ENCODE results near the gene NPY.
"Not testable (repeated sequence)": the region's sequence is repeated elsewhere in the genome, so short reads cannot be mapped to it uniquely, and the experiment has no call there.

The NPY gene

DNA sequence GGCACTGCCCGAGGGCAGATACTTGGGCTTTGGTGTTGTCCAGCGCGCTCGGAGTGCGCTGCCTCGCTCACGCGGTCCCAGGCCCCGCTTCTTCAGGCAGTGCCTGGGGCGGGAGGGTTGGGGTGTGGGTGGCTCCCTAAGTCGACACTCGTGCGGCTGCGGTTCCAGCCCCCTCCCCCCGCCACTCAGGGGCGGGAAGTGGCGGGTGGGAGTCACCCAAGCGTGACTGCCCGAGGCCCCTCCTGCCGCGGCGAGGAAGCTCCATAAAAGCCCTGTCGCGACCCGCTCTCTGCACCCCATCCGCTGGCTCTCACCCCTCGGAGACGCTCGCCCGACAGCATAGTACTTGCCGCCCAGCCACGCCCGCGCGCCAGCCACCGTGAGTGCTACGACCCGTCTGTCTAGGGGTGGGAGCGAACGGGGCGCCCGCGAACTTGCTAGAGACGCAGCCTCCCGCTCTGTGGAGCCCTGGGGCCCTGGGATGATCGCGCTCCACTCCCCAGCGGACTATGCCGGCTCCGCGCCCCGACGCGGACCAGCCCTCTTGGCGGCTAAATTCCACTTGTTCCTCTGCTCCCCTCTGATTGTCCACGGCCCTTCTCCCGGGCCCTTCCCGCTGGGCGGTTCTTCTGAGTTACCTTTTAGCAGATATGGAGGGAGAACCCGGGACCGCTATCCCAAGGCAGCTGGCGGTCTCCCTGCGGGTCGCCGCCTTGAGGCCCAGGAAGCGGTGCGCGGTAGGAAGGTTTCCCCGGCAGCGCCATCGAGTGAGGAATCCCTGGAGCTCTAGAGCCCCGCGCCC lies at the start of gene NPY:
TSS of gene NPY (plus strand) at position 294 of the 802 bp plus-strand sequence. CDS start 1,051 bp downstream, outside the sequence.
- peak; percentile 67 for DNase-seq (ENCODE audit: low spot score)

DNA sequence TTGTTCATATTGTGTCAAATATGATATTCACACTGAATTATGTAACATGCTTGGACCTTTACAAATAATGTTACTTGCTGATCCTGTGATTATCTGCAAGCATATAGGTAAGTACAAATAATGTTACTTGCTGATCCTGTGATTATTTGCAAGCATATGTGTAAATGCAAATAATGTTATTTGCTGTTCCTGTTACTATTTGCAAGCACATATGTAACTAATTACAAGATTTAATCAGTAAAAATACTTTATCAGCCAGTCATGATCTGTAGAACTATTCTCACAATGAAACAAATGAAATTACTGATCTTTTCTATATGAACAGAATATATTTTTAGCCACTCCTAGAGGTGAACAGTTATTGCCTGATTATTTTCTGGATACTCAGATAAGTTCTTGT lies 44.7 kb upstream of the NPY start:
- no peak for DNase-seq (ENCODE audit: low spot score)

DNA sequence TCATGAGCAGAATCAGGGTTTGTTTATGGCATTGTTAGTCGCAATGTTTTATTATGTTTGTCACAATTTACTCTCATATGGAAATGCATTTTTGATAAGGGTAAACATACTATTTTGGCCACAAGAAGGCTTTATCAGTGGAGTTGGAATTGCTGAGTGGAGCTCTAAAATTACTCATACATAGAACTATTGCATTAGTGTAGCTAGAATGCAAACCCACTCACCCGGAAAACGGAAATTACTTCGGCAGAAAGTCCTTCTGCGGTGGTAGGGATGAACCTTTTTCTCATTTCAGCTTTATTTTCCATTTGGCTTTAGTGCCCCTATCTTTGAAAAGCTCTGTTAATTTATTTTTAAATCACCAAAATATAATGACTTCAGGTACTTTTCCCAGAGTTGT lies 42.8 kb upstream of the NPY start:
- no peak for DNase-seq (ENCODE audit: low spot score)

GRCh38 chr7:24244554-24244953 lies 39.4 kb upstream of the NPY start:
- DNase-seq (ENCODE audit: low spot score) = no peak

DNA sequence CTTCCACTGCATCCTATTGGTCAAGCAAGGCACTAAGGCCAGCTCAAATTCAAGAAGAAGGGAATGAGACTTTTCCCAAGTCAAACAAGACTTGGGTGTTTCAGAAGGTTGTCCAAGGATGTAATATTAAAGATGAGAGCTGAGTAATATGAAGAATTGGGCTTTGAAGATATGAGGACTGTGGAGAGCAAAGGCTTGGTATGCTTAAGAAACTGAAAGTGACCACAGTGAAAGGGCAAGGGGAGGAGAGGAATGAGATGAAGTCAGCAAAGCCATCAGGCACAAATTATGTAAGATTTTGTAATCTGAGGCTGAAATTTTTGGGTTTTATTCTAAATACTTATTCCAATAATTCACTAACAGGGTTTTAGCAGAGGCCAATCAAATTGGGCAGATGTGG lies 38.6 kb upstream of the NPY start:
- DNase-seq (ENCODE audit: low spot score) = no peak

GRCh38 chr7:24249266-24249665 lies 34.7 kb upstream of the NPY start:
- no peak for DNase-seq (ENCODE audit: low spot score)

DNA sequence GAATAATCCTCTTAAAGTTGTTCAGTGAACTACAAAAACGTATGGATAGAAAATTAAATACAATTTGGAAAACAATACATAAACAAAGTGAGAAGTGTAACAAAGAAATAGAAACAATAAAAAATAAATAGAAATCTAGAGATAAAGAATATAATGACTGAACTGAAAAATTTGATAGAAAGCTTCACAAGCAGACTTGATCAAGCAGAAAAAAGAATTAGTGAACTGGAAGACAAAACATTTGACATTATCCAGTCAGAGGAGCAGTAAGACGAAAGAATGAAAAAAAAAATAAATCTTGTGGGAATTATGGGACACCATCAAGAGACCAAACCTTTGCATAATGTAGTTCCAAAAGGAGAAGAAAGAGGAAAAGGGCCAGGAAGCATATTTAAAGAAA lies 32.4 kb upstream of the NPY start:
- no peak for DNase-seq (ENCODE audit: low spot score)

DNA sequence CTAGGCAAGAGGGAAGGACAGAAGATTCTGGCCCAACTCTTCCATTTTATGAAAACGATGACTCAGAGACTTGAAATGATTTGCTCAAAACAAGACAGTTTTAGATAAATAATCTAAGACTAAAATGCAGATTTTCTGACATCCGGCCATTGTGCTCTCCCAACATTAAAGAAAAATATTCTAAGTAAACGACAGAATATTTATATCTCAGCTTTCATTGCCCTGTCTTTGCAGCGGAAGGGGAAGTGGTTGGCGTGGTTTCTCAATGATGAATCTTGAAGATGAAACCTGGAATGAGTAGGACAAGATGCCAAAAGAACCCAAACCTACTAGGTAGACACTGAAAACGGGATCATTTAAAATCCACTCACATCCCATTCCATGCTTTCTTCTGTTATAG lies 28.9 kb upstream of the NPY start:
- no peak for DNase-seq (ENCODE audit: low spot score)

DNA sequence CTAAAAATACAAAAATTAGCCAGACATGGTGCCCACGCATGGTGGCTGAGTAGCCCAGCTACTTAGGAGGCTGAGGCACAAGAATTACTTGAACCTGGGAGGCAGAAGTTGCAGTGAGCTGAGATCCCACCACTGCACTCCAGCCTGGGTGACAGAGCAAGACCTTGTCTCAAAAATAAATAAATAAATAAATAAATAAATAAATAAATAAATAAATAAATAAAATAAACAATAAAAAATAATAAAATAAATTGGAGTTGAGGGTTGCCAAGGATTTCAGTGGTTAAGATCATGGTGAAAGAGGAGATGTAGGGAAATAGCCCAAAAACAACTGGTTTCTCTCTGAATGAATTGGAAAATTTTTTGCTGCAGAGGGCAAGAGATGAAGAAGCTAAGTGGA lies 25.7 kb upstream of the NPY start:
- DNase-seq (ENCODE audit: low spot score) = not testable (repeated sequence)

- no peak for DNase-seq (ENCODE audit: low spot score)
These were observed 12.1 kb upstream of the NPY start for GRCh38 chr7:24271938-24272337.

DNA sequence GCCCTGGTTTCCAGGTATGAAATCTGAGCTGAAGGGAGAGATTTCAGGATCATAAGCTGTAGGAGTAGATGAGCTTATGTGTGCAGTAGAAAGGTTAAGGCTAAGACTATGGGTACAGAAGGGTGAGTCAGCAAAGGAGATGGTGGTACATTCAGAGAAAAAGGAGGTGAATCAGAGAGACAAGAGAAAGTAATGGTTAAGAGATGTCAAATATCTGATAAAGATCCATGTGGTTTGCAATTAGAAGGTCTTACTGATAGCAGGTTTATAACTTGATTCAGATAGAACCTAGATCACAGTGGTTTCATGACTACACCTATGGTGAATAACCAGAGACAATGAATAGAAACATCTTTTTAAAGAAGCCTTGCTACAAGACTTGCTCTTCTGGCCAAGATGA lies 4.5 kb upstream of the NPY start:
- no peak for DNase-seq (ENCODE audit: low spot score)

- DNase-seq (ENCODE audit: low spot score) = no peak
These were observed 465 bp upstream of the NPY start for GRCh38 chr7:24283554-24283896.

DNA sequence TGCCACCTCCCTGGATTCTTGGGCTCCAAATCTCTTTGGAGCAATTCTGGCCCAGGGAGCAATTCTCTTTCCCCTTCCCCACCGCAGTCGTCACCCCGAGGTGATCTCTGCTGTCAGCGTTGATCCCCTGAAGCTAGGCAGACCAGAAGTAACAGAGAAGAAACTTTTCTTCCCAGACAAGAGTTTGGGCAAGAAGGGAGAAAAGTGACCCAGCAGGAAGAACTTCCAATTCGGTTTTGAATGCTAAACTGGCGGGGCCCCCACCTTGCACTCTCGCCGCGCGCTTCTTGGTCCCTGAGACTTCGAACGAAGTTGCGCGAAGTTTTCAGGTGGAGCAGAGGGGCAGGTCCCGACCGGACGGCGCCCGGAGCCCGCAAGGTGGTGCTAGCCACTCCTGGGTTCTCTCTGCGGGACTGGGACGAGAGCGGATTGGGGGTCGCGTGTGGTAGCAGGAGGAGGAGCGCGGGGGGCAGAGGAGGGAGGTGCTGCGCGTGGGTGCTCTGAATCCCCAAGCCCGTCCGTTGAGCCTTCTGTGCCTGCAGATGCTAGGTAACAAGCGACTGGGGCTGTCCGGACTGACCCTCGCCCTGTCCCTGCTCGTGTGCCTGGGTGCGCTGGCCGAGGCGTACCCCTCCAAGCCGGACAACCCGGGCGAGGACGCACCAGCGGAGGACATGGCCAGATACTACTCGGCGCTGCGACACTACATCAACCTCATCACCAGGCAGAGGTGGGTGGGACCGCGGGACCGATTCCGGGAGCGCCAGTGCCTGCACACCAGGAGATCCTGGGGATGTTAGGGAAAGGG lies 913 bp downstream of the NPY start:
- DNase-seq (ENCODE audit: low spot score) = no peak

DNA sequence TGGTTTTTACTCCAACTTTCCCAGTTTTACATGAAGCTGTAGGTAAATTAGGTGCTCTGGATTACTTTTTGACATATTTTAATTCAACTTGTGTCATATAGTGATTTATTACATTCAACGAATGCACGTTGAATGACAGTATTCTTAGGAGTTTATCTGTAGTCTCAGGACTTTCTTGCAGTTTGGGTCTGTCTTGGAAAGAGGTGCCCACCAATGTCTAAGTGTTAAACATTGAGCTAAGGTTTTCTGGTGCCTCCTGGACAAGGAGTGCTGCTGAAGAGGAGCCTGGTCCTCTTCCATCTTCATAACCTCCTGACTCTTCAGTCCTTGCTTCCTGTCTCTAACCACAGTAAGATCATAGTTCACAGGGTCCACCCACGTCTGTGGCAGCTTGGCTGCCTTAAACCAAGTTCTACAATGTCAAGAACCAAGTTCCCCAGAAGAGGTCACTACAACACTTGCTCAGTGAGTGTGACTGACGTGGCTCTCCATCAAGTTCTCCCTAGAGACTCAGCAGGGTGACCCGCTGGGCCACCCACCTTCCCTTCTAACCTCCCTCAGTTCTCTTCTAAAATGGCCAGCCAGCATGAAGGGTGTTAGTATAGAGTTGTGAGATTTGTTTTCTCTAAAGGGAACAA lies 6.1 kb downstream of the NPY start:
- no peak for DNase-seq (ENCODE audit: low spot score)

DNA sequence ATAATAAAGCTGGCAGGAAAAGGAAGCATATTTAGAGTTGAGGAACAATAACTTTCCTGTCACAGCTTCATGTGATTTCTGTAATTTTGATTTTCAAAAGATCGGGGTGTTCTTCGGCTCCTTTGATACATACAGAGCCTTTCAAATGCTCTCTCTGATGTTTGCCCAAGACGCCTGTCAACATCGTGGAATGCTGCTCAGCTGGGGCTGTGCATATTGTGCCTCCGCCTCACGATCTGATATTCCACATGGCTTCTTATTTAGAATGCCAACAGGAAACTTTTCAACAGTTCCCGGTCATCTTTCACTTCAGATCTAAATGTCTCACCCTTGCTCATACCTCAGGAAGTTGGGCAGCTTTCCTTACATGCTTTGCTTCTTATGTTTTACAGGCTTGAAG lies 7.3 kb downstream of the NPY start:
- DNase-seq (ENCODE audit: low spot score) = no peak

DNA sequence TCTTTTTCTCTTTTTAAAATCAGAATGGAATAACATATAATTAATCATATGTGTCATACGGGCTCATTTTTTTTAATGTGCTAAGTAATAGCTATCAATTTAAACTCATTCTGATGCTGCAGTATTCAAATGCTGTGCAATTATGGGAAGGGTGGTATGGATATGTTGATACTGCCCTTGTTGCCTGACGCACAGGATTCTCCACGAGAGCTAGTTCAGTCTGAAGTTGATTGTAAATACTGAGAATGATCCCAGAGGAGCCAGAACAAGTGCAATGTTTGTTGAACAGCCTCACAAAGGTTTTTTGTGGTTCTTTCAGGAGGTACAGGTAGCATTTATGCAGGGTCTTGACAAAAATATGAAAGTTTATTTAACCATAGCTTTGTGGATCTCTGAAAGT lies 13.4 kb downstream of the NPY start:
- DNase-seq (ENCODE audit: low spot score) = no peak

GRCh38 chr7:24298696-24299095 lies 14.7 kb downstream of the NPY start:
- DNase-seq (ENCODE audit: low spot score) = no peak

- DNase-seq (ENCODE audit: low spot score) = no peak
These were observed 15.2 kb downstream of the NPY start for GRCh38 chr7:24299192-24299591.

- DNase-seq (ENCODE audit: low spot score) = no peak
These were observed 17.7 kb downstream of the NPY start for GRCh38 chr7:24301703-24302102.

GRCh38 chr7:24304494-24305095 lies 20.6 kb downstream of the NPY start:
- no peak for DNase-seq (ENCODE audit: low spot score)

GRCh38 chr7:24307326-24307725 lies 23.3 kb downstream of the NPY start:
- no peak for DNase-seq (ENCODE audit: low spot score)

DNA sequence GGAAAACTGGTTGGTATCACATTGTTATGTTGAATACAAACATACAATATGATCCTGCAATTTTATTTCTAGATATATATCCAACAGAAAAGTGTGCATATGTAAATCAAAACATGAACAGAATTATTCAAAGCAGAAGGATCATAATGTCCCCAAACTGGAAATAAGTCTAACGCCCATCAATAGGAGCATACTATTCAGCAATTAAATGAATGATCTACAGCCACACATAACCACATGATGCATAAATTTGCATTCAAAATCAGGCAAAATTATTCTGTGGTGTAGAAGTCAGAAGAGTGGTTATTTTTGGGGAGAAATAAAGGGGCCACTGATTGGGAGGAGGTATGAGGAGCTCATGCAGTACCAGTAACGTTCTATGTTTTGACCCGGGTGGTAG lies 28.6 kb downstream of the NPY start:
- no peak for DNase-seq (ENCODE audit: low spot score)

DNA sequence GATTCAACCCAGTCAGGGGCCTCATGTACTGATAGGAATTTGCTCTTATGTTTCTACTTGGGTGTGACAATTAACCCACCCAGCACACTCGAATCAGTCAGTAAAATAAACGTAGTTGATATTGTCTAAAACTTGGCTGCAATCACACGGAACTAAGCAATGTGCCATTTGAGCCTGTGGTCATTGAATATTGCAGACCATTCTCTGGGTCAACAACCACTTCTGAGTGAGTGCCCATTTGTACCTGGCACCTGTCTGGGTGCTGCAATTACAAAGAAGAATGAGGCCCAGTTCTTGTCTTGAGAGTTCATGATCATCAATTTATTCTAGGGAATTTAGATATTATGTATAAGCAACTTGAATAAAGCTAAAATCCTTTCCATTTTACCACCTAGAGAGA lies 29.8 kb downstream of the NPY start:
- DNase-seq (ENCODE audit: low spot score) = no peak
